Neutrophil (primary cell): ENCODE measurements around the gene ZNF467.

Source experiments
- H3K27ac ChIP-seq: fragments of 200-600 bp; sonication (generic); 2 replicates; pipeline ENCODE4 v1.5.1; 2016; ENCODE audit warnings: mild to moderate bottlenecking, moderate library complexity
- H3K27me3 ChIP-seq: fragments of 200-600 bp; sonication (generic); 2 replicates; pipeline ENCODE4 v1.6.0; 2016; ENCODE audit warnings: mild to moderate bottlenecking
- H3K36me3 ChIP-seq: fragments of 200-600 bp; sonication (generic); 2 replicates; pipeline ENCODE4 v1.5.1; 2017
- H3K4me1 ChIP-seq, 2 experiments: fragments of 200-600 bp in 1 of 2; sonication (generic) in 1 of 2; 1 replicate in 1 of 2; 2 replicates in 1 of 2; pipeline versions ENCODE4 v1.5.1 to v1.6.1; 2013 to 2016; ENCODE audit warnings: low read depth in 1 of 2, low read length in 1 of 2, mild to moderate bottlenecking in 1 of 2, moderate library complexity in 1 of 2; ENCODE audit not compliant: control insufficient read depth in 1 of 2, insufficient read depth in 1 of 2
- H3K4me3 ChIP-seq, 2 experiments: fragments of 200-600 bp in 1 of 2; sonication (generic) in 1 of 2; 1 replicate in 1 of 2; 2 replicates in 1 of 2; pipeline ENCODE4 v1.5.1; 2013 to 2016; ENCODE audit warnings: low read depth in 1 of 2, low read length in 1 of 2, mild to moderate bottlenecking in 1 of 2, moderate library complexity in 1 of 2
- H3K9me3 ChIP-seq: fragments of 200-600 bp; sonication (generic); 2 replicates; pipeline ENCODE4 v1.5.1; 2016
- TF ChIP-seq, protein P1 (sequence below): fragments of 200-600 bp; sonication (generic); IDR thresholded peaks from 2 replicates; pipeline ENCODE4 v1.5.1; 2016; ENCODE audit warnings: antibody characterized with exemption

The ZNF467 gene

GRCh38 chr7:149770728-149771636 is 2.4 kb downstream of the ZNF467 start:
- Histone ChIP-seq H3K4me3 (peak overlapping the region; percentile 87 to 88), H3K9me3 (no peaks in the 10 kb centered on the region), H3K4me1 (peaks cover 26 to 34% of the 10 kb centered on the region in 2 experiments), H3K27me3 (peaks cover 24% of the 10 kb centered on the region), H3K36me3 (peaks cover 50% of the 10 kb centered on the region), H3K27ac (peak overlapping the region; percentile 96)
- TF ChIP-seq, protein P1, sequence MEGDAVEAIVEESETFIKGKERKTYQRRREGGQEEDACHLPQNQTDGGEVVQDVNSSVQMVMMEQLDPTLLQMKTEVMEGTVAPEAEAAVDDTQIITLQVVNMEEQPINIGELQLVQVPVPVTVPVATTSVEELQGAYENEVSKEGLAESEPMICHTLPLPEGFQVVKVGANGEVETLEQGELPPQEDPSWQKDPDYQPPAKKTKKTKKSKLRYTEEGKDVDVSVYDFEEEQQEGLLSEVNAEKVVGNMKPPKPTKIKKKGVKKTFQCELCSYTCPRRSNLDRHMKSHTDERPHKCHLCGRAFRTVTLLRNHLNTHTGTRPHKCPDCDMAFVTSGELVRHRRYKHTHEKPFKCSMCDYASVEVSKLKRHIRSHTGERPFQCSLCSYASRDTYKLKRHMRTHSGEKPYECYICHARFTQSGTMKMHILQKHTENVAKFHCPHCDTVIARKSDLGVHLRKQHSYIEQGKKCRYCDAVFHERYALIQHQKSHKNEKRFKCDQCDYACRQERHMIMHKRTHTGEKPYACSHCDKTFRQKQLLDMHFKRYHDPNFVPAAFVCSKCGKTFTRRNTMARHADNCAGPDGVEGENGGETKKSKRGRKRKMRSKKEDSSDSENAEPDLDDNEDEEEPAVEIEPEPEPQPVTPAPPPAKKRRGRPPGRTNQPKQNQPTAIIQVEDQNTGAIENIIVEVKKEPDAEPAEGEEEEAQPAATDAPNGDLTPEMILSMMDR, result no peak

- Histone ChIP-seq H3K27me3 (peaks cover 14% of the 10 kb centered on the region), H3K36me3 (peaks cover 61% of the 10 kb centered on the region), H3K9me3 (no peaks in the 10 kb centered on the region), H3K27ac (no peak overlapping the region), H3K4me3 (no peak overlapping the region), H3K4me1 (peaks cover 18 to 24% of the 10 kb centered on the region in 2 experiments)
- TF ChIP-seq, protein P1, result no peak
Observed at GRCh38 chr7:149769915-149770314, 3.5 kb downstream of the ZNF467 start.

GRCh38 chr7:149768931-149769330 is 4.5 kb downstream of the ZNF467 start:
- Histone ChIP-seq H3K4me1 (peaks cover 12 to 20% of the 10 kb centered on the region in 2 experiments), H3K4me3 (no peak overlapping the region), H3K9me3 (no peaks in the 10 kb centered on the region), H3K27me3 (peaks cover 5% of the 10 kb centered on the region), H3K27ac (peak overlapping the region; percentile 6), H3K36me3 (peaks cover 71% of the 10 kb centered on the region)
- TF ChIP-seq, protein P1, result no peak

GRCh38 chr7:149767068-149767467 is 6.3 kb downstream of the ZNF467 start:
- H3K27me3 ChIP-seq, result no peaks in the 10 kb centered on the region
- H3K4me3 ChIP-seq, result no peak overlapping the region
- TF ChIP-seq, protein P1, result no peak
- peaks cover 79% of the 10 kb centered on the region for H3K36me3 ChIP-seq
- no peaks in the 10 kb centered on the region for H3K9me3 ChIP-seq
- H3K27ac ChIP-seq, result no peak overlapping the region
- H3K4me1 ChIP-seq, result peaks cover 12 to 15% of the 10 kb centered on the region in 2 experiments

DNA sequence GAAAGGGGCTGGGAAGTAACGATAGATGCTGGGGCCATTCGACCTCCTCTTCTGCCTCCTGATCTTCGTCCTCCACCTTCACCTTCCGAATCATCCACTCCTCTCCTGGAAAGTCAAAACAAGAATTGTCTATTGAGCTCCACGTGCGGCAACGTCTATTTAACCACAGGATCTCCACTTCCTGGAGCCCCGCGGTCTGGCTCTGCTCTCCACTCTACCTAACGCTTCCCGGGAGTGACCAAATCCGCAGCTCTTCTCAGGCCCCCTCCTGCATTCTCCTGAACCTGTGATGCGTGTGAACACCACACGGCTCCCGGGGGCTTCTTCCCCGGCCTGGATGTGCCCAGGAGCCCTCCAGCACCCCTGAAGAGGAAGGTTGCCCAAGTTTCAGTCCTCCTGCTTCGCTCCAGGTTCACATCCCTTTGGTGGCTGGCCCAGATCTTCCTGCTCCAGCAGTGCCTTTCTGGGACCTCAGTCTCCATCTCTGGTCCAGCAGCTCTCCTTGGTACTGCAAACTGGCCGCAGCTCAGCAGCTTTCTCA is 7.2 kb downstream of the ZNF467 start:
- no peaks in the 10 kb centered on the region for H3K27me3 ChIP-seq

More for the DNA sequence above, 7.2 kb downstream of the ZNF467 start:
- Histone ChIP-seq H3K4me1 (peaks cover 9 to 11% of the 10 kb centered on the region in 2 experiments), H3K27ac (peak overlapping the region; percentile 29), H3K9me3 (no peaks in the 10 kb centered on the region), H3K36me3 (peaks cover 79% of the 10 kb centered on the region), H3K4me3 (no peak overlapping the region)
- TF ChIP-seq, protein P1, result no peak
